Stimulated activated naive B cell treated with anti-CD40 and anti-IgM and Interleukin-4, amounts not matched to agents 10 μg/mL and 1 μg/mL and 100 μg/mL, for 72 hours (primary cell): ENCODE results near the gene TMEM151A.

ENCODE experiments used
- ATAC-seq, 2 donors: fragments of 150-1000 bp; cut with Tn5 transposase; replicated peaks; 2 replicates each; pipeline ENCODE4 v1.10.0; 2021; ENCODE audit warnings: moderate library complexity in 1 of 2
- DNase-seq: peaks from one replicate; pipeline ENCODE4 v3.0.0; 2021
- H3K27ac Mint-ChIP-seq: one replicate; pipeline ENCODE4 v1.8.0; 2022; ENCODE audit warnings: mild to moderate bottlenecking, mixed read lengths
- H3K27me3 Mint-ChIP-seq, 2 donors: one replicate each; pipeline ENCODE4 v1.8.0; 2022; ENCODE audit warnings: mixed read lengths in 2 of 2
- H3K36me3 Mint-ChIP-seq, 2 donors: one replicate each; pipeline ENCODE4 v1.8.0; 2022; ENCODE audit warnings: mixed read lengths in 2 of 2, mild to moderate bottlenecking in 1 of 2
- H3K4me1 Mint-ChIP-seq, 2 donors: one replicate each; pipeline ENCODE4 v1.8.0; 2022; ENCODE audit warnings: mixed read lengths in 2 of 2, mild to moderate bottlenecking in 1 of 2
- H3K4me3 Mint-ChIP-seq, 2 donors: one replicate each; pipeline ENCODE4 v1.8.0; 2022; ENCODE audit warnings: mild to moderate bottlenecking in 2 of 2, mixed read lengths in 2 of 2, moderate library complexity in 1 of 2
- H3K9me3 Mint-ChIP-seq, 2 donors: one replicate each; pipeline ENCODE4 v1.8.0; 2022; ENCODE audit warnings: mixed read lengths in 2 of 2, mild to moderate bottlenecking in 1 of 2

Gene TMEM151A

DNA sequence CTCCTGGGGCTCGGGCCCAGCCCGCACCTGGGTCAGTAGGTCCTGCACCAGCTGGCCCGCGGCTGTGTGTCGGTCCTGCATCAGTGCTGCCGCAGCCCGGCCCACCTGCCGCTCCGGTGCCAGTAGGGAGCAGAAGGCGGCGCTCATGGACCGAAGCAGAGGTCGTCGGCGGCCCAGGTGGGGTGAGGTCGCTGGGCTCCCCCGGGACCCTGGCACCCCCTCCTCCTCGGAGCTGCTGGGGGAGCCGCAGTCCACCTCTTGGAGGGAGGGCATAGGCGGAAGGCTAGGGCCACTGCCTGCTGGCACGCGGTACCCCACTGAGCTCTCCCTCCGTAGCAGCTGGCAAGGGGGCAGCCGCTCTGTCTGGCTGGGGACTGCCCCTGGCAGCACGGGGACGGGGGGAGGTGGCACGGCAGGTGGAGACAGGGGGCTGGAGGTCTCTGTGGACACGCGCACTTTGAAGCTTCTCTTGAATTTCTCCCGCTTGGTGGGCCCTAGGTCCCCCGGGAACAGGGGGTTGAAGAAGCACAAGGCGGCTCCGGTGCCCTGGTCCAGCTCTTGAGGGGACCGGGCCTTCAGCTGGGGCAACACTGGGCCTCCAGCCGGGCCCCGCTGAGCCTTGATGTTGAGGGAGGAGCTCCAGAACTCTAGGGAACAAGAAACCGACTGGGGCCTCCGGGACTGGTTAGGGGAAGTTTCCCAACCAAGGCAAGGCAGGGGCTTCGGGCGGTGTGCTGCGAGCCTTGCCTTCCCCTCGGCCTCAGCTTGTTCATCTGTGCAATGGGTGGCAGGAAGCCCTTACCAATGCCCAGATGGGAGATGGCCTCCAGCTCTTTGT lies 43.1 kb downstream of the TMEM151A start:
- Mint-ChIP-seq H3K9me3 (no peaks in the 10 kb centered on the region), H3K36me3 (peaks cover 26 to 28% of the 10 kb centered on the region in 2 donors), H3K27me3 (peaks cover 10 to 18% of the 10 kb centered on the region in 2 donors), H3K27ac (no peak overlapping the region), H3K4me1 (peaks cover 19 to 31% of the 10 kb centered on the region in 2 donors), H3K4me3 (no peak overlapping the region)
- ATAC-seq (no peak), DNase-seq (no peak)

DNA sequence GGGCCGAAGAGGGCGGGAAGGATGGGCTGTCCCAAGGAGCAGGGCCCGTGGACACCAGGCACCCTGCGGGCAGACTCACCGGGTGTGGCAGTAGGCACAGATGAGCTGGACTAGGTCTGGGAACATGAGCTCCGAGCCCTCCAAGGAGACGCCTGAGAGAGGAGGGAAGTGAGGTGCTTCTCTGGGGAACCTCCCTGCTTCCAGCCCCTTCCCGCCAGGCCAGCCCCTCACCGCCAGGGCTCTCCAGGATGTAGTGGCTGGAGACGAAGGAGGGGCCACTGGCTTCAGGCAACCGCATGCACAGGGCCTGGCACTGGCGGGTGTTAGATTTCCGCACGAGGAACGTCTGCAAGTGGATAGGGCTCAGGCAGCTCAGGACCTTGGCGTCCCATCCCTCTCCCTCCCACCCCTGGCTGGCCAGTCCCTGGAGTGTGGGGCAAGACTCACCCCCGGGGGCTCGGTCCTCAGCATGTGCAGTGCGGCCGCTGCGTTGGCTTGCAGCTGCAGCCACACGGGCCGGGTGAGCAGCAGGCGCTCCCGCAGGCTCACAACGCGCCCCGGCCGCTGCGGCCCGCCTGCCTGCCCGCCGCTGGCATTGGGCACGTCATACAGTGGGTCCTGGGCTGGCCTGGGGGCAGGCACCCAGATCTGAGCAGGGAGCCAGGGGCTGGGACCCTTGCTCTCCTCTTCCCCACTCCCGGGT lies 44.0 kb downstream of the TMEM151A start:
- H3K36me3 Mint-ChIP-seq: peaks cover 29 to 32% of the 10 kb centered on the region in 2 donors
- H3K4me1 Mint-ChIP-seq: peaks cover 19 to 31% of the 10 kb centered on the region in 2 donors
- peak overlapping the region; percentile 90 for H3K27ac Mint-ChIP-seq
- H3K9me3 Mint-ChIP-seq: no peaks in the 10 kb centered on the region
- peak overlapping the region; percentile 62 to 82 for H3K4me3 Mint-ChIP-seq
- DNase-seq: no peak
- peak; percentile 32 to 35 for ATAC-seq
- H3K27me3 Mint-ChIP-seq: peaks cover 10 to 18% of the 10 kb centered on the region in 2 donors

DNA sequence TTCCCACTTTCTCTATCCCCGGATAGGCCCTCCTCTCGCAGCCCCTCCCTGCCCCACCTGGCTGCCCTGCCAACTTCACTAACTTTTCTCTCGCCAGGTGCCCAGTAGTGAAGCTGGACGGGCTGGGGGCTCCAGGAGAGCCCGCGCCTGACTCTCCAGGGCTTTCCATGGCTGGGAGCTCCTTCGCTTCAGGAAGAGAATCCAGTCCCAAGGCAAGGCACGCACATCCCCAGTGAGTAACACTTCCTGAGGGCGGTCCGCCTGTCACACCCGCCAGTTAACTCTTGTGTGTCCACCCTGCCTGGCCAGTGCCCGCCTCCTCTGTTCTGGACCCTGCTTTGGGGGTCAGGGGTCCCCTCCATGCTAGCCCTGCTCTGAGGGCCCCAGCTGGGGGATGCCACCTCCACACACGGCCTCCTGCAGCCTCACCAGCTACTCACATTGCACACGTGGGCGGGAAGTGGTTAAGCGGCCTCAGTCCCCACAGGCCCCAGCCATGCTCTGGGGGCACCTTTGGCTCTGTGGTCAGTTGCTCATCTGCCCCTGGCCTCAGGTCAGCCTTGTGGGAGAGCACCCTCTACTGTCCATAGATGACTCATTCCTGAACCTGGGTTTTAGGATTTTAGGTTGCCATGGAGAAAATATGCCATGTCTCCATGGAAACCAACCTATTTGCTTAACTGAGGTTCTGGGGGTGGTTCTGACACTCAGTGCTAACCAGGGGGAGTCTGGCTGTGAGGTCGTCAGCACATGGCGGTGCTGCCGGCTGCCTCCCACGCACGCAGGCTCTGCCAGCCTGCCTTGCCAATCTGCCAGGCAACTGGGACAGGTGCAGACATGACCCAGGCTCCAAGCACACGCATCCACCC lies 44.8 kb downstream of the TMEM151A start, which contains the start of gene RIN1:
Gene RIN1, minus strand, starts transcription at position 201 of the 869 bp plus-strand sequence. Its CDS starts 32 bp downstream, at position 169.
- peak within 1 kb of the TSS; percentile 90 for H3K27ac Mint-ChIP-seq
- H3K4me3 Mint-ChIP-seq: peak within 1 kb of the TSS; percentile 62 to 82
- no peaks in the 10 kb centered on the region for H3K9me3 Mint-ChIP-seq
- H3K36me3 Mint-ChIP-seq: peaks cover 36 to 37% of the 10 kb centered on the region in 2 donors
- ATAC-seq: peak; percentile 86 to 88
- peaks cover 20 to 34% of the 10 kb centered on the region in 2 donors for H3K4me1 Mint-ChIP-seq
- peak; percentile 60 for DNase-seq
- peaks cover 10 to 18% of the 10 kb centered on the region in 2 donors for H3K27me3 Mint-ChIP-seq

DNA sequence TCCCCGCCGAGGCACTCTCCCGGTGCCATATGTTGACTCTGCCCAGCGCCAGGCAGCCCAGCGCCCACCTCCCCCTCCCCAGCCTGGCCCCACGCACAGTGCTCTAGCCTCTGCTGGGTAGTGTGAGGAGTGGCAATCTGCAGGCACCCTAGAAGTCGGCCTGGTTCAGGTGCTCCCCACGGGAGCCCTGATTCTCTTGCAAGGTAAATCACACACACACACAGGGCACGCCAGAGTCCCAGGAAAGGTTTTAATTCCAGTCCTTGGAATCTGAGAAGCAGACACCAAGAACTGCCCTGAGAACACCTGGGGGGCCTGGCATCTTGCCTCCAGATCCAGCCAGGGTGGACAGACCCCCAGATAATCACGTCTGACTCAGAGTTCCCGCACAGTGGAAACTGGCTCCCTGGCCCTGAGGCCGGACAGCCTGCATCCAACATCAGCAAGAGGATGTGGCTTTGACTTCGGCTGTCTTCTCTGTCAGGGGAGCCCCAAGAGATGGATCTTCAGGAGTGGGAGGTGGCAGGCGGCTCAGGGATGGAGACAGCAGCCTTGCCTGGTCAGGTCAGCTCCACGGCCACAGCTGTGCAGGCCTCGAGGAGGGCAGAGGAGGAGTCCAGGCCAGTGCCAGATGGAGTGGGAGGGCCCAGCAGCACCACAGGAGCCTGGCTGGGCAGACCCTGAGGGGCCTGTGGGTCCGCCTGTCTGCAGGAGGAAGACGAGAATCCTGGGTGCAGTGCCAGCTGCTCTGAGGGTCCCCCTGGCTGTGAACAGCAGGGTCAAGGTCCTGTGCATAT lies 45.6 kb downstream of the TMEM151A start:
- Mint-ChIP-seq H3K27ac (peak overlapping the region; percentile 90), H3K9me3 (no peaks in the 10 kb centered on the region), H3K36me3 (peaks cover 44 to 45% of the 10 kb centered on the region in 2 donors), H3K4me1 (peaks cover 27 to 41% of the 10 kb centered on the region in 2 donors), H3K27me3 (peaks cover 10 to 18% of the 10 kb centered on the region in 2 donors), H3K4me3 (peak overlapping the region; percentile 62 to 82)
- ATAC-seq (no peak), DNase-seq (no peak)

DNA sequence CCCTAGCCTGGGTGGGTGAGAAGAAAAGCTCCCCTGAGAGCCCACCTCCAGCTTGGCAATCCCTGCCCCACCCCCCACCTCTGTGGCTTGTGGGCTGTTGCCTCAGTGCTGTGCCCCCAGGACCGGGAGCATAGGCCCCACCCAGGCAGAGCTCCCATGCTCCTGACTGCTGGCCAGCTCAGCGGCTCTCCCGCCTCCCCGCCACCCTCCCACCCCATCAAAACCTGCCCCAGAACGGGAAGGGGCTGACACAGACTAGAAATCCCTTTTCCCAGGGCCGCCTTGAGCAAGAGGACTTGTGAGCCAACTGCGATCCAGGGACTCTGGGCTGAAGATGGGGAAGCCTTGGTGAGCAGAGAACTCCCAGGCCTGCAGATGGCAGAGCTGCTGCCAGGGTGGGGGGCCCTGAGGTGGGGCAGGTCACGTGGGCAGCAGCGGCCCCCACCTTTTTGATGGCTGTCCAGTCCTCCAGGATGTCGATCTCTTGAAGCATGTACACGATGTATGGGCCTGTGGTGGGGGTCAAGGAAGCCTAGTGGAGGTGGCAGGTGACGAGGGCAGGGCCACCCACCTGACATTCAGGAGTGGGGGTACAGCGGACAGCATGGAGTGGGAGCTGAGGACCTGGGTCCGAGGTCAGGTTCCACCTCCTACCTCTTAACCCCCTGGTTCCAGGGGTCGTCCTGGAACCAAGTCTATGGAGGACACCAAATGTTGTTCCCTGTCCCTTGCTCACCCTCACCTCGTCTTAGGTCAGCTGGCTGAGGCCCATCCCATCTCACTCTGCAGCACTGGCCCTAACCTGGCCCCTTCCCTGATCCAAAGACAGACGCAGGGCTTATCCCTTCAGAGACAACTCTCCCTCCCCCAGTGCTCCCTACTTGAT lies 46.8 kb downstream of the TMEM151A start:
- H3K4me1 Mint-ChIP-seq: peaks cover 36 to 50% of the 10 kb centered on the region in 2 donors
- H3K27ac Mint-ChIP-seq: no peak overlapping the region

DNA sequence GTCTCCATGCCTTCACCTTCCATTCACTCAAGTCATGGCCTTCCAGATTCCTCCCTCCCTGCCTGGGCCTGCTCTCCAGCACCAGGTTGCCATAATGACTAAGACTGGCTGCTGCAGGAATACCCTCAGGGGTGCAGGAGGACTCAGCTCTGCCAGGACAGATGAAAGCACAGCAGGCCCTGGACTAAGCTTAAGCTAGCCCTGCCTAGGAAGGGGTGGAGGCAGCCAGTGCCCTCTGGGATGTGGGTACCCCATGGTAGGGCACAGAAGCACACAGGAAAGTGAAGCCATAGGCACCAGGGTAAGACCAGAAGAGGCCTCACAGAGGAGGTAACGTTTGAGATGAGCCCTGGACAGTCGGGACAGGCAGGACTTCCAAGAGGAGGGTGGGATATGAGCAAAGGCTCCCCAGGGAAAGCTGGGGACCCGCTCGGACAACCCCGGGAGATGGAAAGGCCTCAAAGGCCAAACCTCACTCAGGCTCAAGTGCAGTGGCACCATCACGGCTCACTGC lies 47.5 kb downstream of the TMEM151A start:
- peaks cover 47 to 57% of the 10 kb centered on the region in 2 donors for H3K36me3 Mint-ChIP-seq
- H3K4me3 Mint-ChIP-seq: no peak overlapping the region
- H3K27me3 Mint-ChIP-seq: peaks cover 10 to 18% of the 10 kb centered on the region in 2 donors
- ATAC-seq: no peak
- peaks cover 38 to 57% of the 10 kb centered on the region in 2 donors for H3K4me1 Mint-ChIP-seq
- H3K9me3 Mint-ChIP-seq: no peaks in the 10 kb centered on the region
- H3K27ac Mint-ChIP-seq: peak overlapping the region; percentile 73
- no peak for DNase-seq

More for the DNA sequence above, 46.8 kb downstream of the TMEM151A start:
- peaks cover 47 to 57% of the 10 kb centered on the region in 2 donors for H3K36me3 Mint-ChIP-seq
- DNase-seq (no peak), ATAC-seq (no peak)
- H3K27me3 Mint-ChIP-seq: peaks cover 10 to 18% of the 10 kb centered on the region in 2 donors
- no peak overlapping the region for H3K4me3 Mint-ChIP-seq
- no peaks in the 10 kb centered on the region for H3K9me3 Mint-ChIP-seq

DNA sequence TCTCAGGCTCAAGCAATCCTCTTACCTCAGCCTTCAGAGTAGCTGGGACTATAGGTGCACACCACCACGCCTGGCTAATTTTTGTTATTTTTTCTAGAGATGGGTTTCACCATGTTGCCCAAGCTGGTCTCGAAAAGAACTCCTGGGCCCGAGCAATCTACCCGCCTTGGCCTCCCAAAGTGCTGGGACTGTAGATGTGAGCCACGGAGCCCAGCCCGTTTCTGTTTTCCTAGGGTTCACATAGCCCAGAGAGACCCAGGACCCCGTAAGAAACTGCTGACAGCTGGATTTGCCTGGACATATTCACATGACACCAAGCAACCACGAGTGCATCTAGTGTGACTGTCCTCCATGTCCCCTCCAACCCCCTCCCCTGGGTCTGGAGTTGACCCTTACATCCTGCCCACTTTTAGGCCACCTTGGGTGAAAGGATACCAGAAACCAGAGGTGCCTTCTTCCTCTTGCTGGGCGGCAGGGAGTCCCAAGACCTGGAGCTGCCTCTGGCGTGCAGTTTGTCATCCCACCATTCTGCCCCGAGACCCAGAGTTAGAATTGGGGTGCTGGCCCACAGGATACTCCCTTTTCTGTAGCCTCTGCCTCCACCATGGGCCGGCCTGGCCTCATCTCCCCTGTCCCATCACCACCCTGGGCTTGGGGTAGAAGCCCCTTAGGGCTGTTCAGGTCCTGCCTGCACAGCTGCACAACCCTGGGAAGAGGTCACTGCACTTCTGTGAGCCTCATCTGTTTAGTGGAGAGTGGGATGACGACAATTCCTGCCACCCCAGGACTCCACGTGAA lies 48.2 kb downstream of the TMEM151A start:
- Mint-ChIP-seq H3K4me3 (no peak overlapping the region), H3K9me3 (no peaks in the 10 kb centered on the region), H3K27me3 (peaks cover 10 to 18% of the 10 kb centered on the region in 2 donors), H3K27ac (no peak overlapping the region), H3K4me1 (peaks cover 38 to 62% of the 10 kb centered on the region in 2 donors), H3K36me3 (peaks cover 47 to 57% of the 10 kb centered on the region in 2 donors)
- ATAC-seq (no peak), DNase-seq (no peak)

DNA sequence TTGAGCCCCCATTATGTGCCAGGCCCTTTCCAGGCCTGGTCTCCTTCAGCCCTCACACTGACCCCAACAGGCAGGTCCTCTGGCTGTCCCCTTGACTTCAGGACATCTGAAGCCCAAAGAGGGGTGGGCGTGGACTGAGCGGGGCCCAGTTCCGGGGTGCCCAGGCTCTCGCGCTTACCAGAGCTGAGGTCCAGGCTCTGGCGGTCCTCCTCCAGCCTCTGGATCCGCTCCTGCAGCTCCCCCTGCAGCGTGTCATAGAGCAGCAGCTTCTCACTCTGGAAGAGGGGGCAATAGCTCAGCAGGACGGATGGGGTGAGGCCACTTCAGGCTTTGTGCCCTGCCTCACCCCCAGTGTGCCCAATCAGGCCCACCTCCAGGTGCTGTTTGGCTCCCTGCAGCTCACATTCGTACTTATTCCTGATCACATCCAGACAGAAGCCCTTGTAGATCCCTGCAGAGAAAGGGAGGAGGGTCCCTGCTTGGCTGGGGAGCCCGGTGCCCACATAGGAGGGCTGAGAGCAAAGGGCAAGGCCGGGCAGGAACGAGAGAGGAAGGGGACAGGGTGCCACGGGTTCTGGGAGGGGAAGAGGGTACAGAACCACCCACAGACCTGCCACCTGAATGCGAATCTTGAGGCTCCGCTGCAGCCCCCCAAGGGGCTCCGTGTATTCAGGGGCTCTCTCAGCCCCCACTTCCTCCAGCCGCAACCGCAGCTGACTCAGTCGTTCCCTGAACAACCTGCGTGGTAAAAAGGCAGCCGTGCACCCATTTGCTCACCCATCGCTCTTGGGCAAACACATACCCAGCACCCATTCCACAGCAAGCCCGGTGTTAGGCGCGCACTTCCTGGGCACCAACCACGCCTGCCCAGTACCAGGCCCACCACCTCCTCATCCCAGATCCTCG lies 49.2 kb downstream of the TMEM151A start:
- no peak for ATAC-seq
- peaks cover 45 to 57% of the 10 kb centered on the region in 2 donors for H3K36me3 Mint-ChIP-seq
- DNase-seq: no peak
- no peaks in the 10 kb centered on the region for H3K9me3 Mint-ChIP-seq
- no peak overlapping the region for H3K4me3 Mint-ChIP-seq
- H3K4me1 Mint-ChIP-seq: peaks cover 36 to 57% of the 10 kb centered on the region in 2 donors
- peaks cover 5 to 10% of the 10 kb centered on the region in 2 donors for H3K27me3 Mint-ChIP-seq
- no peak overlapping the region for H3K27ac Mint-ChIP-seq

DNA sequence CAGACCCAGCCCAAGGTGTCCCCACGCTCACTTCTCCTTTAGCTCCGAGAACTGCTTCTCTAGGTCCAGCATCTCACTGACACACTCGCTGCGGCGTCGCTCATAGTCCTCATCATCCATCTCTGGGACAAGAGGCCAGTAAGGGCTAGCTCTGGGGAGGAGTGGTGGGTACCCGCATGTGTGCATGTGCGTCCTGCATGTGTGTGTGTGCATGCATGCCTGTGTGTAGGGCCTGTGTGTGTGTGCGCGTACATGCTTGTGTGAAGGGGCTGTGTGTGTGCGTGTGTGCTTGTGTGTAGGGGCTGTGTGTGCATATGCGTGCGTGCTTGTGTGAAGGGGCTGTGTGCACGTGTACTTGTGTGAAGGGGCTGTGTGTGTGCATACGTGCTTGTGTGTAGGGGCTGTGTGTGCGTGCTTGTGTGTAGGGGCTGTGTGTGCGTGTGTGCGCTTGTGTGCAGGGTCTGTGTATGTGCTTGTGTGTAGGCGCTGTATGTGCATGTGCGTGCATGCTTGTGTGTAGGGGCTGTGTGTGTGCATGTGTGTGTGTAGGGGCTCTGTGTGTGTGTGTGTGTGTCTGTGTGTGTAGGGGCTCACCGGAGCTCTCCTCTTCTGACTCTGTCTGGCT lies 49.9 kb downstream of the TMEM151A start:
- Mint-ChIP-seq H3K4me3 (no peak overlapping the region), H3K4me1 (peaks cover 30 to 50% of the 10 kb centered on the region in 2 donors), H3K27ac (no peak overlapping the region), H3K36me3 (peaks cover 40 to 53% of the 10 kb centered on the region in 2 donors), H3K9me3 (no peaks in the 10 kb centered on the region), H3K27me3 (peaks cover 0 to 3% of the 10 kb centered on the region in 2 donors)
- DNase-seq (no peak), ATAC-seq (no peak)

DNA sequence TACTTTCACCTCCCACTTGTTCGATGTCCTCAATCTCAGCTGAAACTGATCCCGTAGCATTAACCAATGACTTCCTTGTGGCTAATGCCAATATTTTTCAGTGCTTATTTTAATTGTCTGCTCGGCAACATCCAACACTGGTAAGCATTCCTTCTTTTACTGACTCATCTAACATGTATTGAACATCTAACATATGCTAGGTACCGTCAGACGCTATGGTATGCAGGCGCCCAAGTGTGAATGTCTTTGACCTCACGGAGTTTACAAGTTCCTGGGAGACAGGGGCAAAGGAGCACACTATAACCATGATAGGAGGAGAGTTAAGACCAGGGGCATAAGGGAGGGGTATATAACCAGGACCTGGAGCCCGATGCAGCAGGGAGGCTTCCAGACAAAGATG lies 51.5 kb downstream of the TMEM151A start:
- Mint-ChIP-seq H3K4me1 (peaks cover 27 to 43% of the 10 kb centered on the region in 2 donors), H3K9me3 (peaks cover 2 to 4% of the 10 kb centered on the region in 2 donors), H3K4me3 (peak overlapping the region; percentile 52 to 60), H3K27ac (peak overlapping the region; percentile 43), H3K27me3 (peaks cover 5 to 6% of the 10 kb centered on the region in 2 donors), H3K36me3 (peaks cover 34 to 46% of the 10 kb centered on the region in 2 donors)
- ATAC-seq (no peak), DNase-seq (no peak)
